K562 (cell line): ENCODE results near the gene HCRTR1. TPM values are rescaled to one million over a fixed set of nuclear protein-coding genes. Genes with fewer than 3 reads are reported as not detected.

Experiments
- AFF4 ChIP-seq: sonication (generic); formaldehyde crosslinking; IDR thresholded peaks from 2 replicates; pipeline ENCODE4 v1.8.0; 2023; ENCODE audit warnings: mild to moderate bottlenecking, missing genetic modification reagents
- ARHGAP35 ChIP-seq: fragments of 450-650 bp; IDR thresholded peaks from 2 replicates; pipeline ENCODE4 v1.6.1; 2018; ENCODE audit not compliant: partially characterized antibody
- CBFB ChIP-seq: sonication (generic); formaldehyde crosslinking; IDR thresholded peaks from 2 replicates; pipeline ENCODE4 v1.4.0; 2020; ENCODE audit warnings: mild to moderate bottlenecking, missing genetic modification reagents
- DIDO1 ChIP-seq: fragments of 450-650 bp; IDR thresholded peaks from 2 replicates; pipeline ENCODE4 v1.6.1; 2016; ENCODE audit warnings: low read depth, missing biosample characterization, missing genetic modification characterization
- DPF2 ChIP-seq: fragments of 450-650 bp; IDR thresholded peaks from 2 replicates; pipeline ENCODE4 v1.6.1; 2016
- GATAD2B ChIP-seq: fragments of 450-650 bp; IDR thresholded peaks from 2 replicates; pipeline ENCODE4 v1.6.1; 2017; ENCODE audit warnings: mild to moderate bottlenecking, borderline replicate concordance
- HNRNPUL1 ChIP-seq: fragments of 200-400 bp; formaldehyde crosslinking; IDR thresholded peaks from 2 replicates; pipeline ENCODE4 v1.6.1; 2017; ENCODE audit warnings: low read length
- NEUROD1 ChIP-seq: fragments of 150-350 bp; IDR thresholded peaks from 2 replicates; pipeline ENCODE4 v1.6.1; 2014; ENCODE audit warnings: borderline replicate concordance, low read length, low read depth; ENCODE audit not compliant: partially characterized antibody
- NFRKB ChIP-seq: fragments of 450-650 bp; IDR thresholded peaks from 2 replicates; pipeline ENCODE4 v1.6.1; 2016; ENCODE audit warnings: low read depth
- RBM34 ChIP-seq: fragments of 200-400 bp; formaldehyde crosslinking; IDR thresholded peaks from 2 replicates; pipeline ENCODE4 v1.6.1; 2018; ENCODE audit warnings: low read length, borderline replicate concordance; ENCODE audit not compliant: insufficient read depth
- STAT6 ChIP-seq: sonication (generic); formaldehyde crosslinking; IDR thresholded peaks from 2 replicates; pipeline ENCODE4 v1.8.1; 2023; ENCODE audit warnings: mild to moderate bottlenecking, missing genetic modification reagents
- TBL1XR1 ChIP-seq, 2 experiments: IDR thresholded peaks; 2 replicates each; pipeline ENCODE4 v1.6.1; 2012; ENCODE audit warnings: improper control_type of control experiment in 2 of 2, low read length in 2 of 2, mild to moderate bottlenecking in 1 of 2
- ZNF143 ChIP-seq: sonication (generic); formaldehyde crosslinking; IDR thresholded peaks from 2 replicates; pipeline ENCODE4 v1.9.0; 2022; ENCODE audit warnings: mild to moderate bottlenecking, missing genetic modification reagents
- ZNF263 ChIP-seq: sonication (generic); formaldehyde crosslinking; IDR thresholded peaks from 2 replicates; pipeline ENCODE4 v1.8.0; 2022; ENCODE audit warnings: mild to moderate bottlenecking, missing genetic modification reagents, borderline replicate concordance
- ZNF609 ChIP-seq: sonication (generic); formaldehyde crosslinking; IDR thresholded peaks from 2 replicates; pipeline ENCODE4 v1.8.1; 2023; ENCODE audit warnings: missing genetic modification reagents, mild to moderate bottlenecking, borderline replicate concordance
- polyA plus RNA-seq, 8 experiments: library from polyadenylated mRNA; depleted of rRNA in 4 of 8; stranded (reverse) in 5 of 8; unstranded in 3 of 8; fragments of >200 nt; fragmentation: Nextera tagmentation in 2 of 8; fragmentation: Illumina TruSeq in 1 of 8; extraction: Ambion mirVana in 2 of 8; extraction: Trizol in 1 of 8; gene quantifications; 2 replicates each; pipeline versions ENCODE4 v1.2.1 to v1.2.3, GENCODE V29; 2011 to 2014; ENCODE audit warnings: inconsistent platforms in 1 of 8, missing spikeins in 1 of 8
- total RNA-seq, 7 experiments: library from RNA; depleted of rRNA in 6 of 7; stranded (reverse); fragments of >200 nt in 6 of 7; fragmentation: Illumina TruSeq in 2 of 7; extraction: Trizol in 2 of 7; gene quantifications; 2 replicates each; pipeline versions ENCODE4 v1.2.1 to v1.2.3, GENCODE V29; 2011 to 2021; ENCODE audit warnings: low replicate concordance in 1 of 7

HCRTR1 gene
- total and polyA plus RNA-seq, 9 of the 15 experiments (the other 6 are each of a cell fraction or from before 2014, with no cell fraction given): not detected

GRCh38 chr1:31643976-31644559 lies 26.6 kb downstream of the HCRTR1 start (continued):
- TF ChIP-seq STAT6 (CRISPR knock-in tag) (0 out of 2 replicates have a peak, but pooled peaks have one; percentile 4), NEUROD1 (peak; percentile 3), AFF4 (no peak), ARHGAP35 (no peak), GATAD2B (0 out of 2 replicates have a peak, but pooled peaks have one; percentile 34), ZNF609 (CRISPR knock-in tag) (no peak), RBM34 (no peak), NFRKB (peak; percentile 56; the same call in 1 of the 2 replicates), ZNF263 (CRISPR knock-in tag) (peak; percentile 49; the same call in 1 of the 2 replicates), TBL1XR1 (IDR thresholded peaks at IDR 0.05; ENCODE audit: low read length in 2 of 2) (0 out of 4 replicates have a peak, but pooled peaks of 1 of the 2 experiments have one; percentile 14), CBFB (CRISPR knock-in tag) (peak; percentile 43; the same call in 1 of the 2 replicates), DPF2 (peak; percentile 40), HNRNPUL1 (no peak; the same call in 1 of the 2 replicates), ZNF143 (peak; percentile 58; the same call in 1 of the 2 replicates), DIDO1 (no peak)
